HG02623 (cell line): ENCODE measurements around the gene TNFRSF17.
A peak's percentile ranks its signal among the peaks of the same experiment; 100 is the strongest.
"Not testable (repeated sequence)": the region's sequence is repeated elsewhere in the genome, so short reads cannot be mapped to it uniquely, and the experiment has no call there.

Source experiments
- ATAC-seq: cut with Tn5 transposase; IDR thresholded peaks from one replicate; pipeline ENCODE4 v1.9.1; 2021; ENCODE audit warnings: moderate library complexity; ENCODE audit not compliant: unreplicated experiment

Gene TNFRSF17

DNA sequence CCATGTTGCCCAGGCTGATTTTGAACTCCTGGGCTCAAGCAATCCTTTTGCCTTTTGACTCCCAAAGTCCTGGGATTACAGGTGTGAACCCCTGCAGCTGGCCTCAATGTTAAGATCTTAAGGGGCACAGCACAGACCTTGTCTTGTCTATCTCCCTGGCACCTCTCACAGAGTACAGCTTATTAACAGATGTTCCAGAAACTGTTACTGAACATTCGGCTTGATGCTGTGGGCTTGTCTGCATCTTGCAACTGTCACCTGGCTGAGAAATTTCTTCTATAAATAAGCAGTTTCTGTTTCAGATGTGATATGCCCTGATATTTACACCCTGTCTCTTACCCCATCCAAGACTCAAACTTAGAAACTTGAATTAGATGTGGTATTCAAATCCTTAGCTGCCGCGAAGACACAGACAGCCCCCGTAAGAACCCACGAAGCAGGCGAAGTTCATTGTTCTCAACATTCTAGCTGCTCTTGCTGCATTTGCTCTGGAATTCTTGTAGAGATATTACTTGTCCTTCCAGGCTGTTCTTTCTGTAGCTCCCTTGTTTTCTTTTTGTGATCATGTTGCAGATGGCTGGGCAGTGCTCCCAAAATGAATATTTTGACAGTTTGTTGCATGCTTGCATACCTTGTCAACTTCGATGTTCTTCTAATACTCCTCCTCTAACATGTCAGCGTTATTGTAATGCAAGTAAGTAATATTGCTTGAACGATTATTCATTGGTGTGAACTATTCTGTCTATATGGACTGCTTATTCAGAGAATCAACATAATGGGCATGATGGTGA lies at the start of gene TNFRSF17:
Gene TNFRSF17, plus strand, starts transcription at position 450 of the 791 bp plus-strand sequence. Its CDS starts 115 bp downstream, at position 565.
- ATAC-seq = peak; percentile 67

DNA sequence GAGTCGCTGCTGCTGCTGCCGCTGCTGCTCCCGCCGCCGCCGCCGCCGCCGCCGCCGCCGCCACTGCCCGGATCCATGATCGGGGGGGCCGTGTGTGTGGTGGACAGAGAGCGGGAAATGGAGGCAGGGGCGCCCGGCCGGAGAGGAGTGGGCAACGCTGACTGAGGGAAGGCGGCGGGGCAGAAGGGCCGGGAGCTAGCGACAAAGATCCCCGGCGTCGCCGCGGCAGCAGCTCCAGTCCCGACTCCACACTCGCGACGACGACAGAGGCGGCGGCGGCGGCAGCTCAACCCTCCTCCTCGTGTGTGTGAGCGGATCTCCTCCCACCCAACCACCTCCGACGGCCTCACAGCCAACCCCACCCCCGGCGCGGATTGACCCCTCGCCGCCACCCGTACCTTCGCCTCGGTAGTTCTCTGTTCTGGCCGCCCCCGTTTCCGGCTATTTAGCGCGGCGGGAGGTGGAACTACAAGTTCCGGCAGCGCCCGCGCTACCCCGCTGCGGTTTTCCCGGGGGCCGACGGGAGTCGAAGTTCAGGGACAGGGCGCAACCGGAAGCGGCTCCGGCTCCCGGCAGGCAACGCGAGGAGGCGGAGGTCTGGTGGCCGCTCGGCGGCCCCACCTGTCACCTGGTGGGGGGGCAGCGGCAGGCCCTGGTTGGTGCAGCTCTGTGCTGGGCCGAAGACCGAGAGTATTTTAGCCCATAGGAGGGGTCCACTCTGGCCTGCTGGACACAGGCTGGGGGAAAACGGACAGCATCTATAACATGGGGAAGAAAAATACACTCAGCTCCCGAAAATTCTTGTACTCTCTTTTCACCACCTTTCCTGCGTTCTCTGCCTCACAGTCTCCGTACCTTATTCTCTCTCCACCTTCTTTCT lies 49.1 kb upstream of the TNFRSF17 start, which contains the start of gene GSPT1:
Gene GSPT1, minus strand, starts transcription at position 313 of the 880 bp plus-strand sequence. Its CDS starts 236 bp downstream, at position 77.
- ATAC-seq = peak; percentile 77

DNA sequence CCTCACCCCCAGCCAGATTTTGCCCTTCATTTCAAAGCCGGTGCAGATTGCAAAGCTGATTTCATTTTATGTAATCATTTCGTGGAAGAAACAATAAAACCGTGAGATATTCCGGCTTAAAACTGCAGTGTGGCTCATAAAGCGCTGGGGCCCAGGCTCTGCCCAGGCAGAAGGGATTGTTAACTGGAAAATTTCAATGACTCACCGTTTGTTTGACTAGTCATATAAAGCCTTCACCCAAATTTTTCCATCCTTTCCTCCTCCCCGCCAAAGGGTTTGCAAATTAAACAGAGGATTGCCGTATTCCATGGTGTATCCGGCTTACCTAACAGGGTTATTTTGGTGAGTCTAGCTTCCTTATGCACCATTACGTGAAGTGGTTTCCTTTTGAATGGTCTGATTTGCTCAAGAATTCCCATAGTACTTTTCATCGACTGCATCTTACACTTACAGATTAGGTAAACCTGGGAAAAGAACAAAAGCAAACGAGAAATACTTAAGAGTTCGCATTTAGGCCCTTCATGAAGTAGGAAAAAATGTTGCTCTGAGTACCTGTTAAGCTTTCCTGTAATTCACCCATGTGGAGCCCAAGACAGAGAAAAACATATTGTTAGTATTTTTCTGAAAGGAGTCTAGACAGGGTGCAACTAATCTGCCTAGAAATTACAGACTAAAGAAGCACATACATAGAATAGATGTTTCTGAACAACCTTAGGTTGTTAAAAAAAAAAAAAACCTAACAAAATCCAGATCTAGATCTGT lies 48.3 kb upstream of the TNFRSF17 start:
- ATAC-seq = no peak

DNA sequence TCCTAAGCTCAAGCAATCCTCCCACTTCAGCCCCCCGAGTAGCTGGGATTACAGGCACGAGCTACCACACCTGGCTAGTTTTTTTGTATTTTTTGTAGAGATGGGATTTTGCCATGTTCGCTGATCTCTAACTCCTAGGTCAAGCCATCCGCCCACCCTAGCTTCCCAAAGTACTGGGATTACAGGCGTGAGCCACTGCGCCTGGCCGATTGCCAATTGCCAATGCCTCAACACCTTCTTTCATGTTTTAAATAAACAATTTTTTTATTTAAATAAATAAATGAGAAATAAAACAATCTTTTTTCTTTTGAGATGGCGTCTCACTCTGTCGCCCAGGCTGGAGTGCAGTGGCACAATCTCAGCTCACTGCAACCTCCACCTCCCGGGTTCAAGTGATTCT lies 41.0 kb upstream of the TNFRSF17 start:
- ATAC-seq = not testable (repeated sequence)

DNA sequence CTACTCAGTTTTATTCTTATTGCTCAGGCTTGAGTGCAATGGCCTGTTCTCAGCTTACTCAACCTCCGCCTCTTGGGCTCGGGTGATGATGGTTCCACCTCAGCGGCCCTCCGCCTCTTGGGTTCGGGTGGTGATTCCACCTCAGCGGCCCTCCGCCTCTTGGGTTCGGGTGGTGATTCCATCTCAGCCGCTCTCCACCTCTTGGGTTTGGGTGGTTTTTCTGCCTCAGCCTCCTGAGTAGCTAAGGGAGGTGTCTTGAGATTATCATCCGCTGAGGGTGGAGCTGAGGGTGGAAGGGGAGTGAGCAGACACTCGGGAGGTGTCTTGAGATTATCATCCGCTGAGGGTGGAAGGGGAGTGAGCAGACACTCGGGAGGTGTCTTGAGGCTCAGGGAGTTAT lies 37.7 kb upstream of the TNFRSF17 start:
- not testable (repeated sequence) for ATAC-seq

DNA sequence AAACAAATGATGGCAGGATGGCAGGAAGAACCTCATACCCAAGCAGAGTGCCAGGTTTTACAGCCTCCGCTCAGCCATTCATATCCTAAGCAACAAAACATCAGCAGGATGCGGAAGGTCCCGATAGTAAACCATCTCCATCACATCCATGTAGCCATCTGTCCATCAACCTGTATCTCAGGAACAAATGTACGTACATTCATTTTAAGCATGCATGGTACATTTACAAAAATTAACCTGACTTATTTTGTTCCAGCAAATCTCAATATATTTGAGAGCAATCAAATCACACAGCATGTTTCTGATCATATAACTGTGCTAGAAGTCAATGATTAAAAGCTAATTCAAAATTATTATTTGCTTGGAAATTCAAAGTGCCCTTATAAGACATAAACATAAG lies 23.1 kb upstream of the TNFRSF17 start, which contains the start of gene NPIPB2:
Gene NPIPB2, minus strand, starts transcription at position 101 of the 400 bp plus-strand sequence. Its CDS starts 0 bp downstream, at position 101.
- ATAC-seq = not testable (repeated sequence)

DNA sequence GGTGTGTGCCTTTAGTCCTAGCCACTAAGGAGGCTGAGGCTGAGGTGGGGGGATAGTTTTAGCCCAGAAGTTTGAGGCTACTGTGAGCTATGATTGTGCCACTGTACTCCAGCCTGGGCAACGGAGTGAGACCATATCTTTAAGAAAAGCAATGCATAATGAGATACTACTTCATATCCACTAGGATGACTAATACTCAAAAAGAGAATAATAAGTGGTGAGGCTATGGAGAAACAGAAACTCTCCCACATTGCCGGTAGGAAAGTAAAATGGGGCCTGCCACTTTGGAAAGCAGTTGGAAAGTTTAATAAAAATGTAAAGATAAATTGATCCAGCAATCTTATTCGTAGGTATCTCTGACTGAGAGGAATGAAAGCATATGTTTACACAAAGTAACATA lies 18.6 kb upstream of the TNFRSF17 start:
- ATAC-seq = no peak

DNA sequence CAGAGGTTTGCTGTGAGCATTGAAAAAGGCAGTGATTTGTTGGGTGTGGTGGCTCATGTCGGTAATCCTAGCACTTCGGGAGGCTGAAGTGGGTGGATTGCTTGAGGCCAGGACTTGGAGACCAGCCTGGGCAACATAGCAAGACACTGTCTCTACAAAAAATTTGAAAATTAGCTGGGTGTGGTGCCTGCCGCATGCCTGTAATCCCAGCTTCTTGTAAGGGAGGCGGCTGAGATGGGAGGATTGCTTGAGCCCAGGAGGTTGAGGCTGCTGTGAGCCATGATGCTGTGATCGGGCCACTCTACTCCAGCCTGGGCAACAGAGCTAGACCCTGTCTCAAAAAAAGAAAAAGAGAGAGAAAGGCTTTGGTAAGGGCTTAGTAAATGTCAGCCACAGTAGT lies 16.2 kb upstream of the TNFRSF17 start:
- ATAC-seq = no peak

DNA sequence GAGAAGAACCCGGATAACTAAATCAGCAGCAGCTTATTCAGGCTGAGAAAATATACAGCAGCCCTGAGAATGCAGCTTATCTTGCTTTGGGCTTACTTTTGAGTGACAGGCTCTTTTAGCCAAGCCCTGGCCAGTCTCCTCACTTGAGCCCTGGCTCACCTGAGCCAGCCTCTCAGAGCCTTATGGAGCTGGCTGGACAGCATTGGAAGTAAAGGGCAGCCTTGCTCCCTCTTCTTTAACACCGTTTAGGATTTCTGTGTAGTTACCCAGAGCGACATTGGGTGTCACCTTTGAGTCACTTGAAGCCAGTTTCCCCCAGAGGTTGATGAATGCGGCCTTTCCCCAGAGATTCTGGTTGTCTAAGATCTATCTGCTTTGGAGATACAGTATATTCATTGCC lies 15.5 kb upstream of the TNFRSF17 start:
- ATAC-seq = no peak

DNA sequence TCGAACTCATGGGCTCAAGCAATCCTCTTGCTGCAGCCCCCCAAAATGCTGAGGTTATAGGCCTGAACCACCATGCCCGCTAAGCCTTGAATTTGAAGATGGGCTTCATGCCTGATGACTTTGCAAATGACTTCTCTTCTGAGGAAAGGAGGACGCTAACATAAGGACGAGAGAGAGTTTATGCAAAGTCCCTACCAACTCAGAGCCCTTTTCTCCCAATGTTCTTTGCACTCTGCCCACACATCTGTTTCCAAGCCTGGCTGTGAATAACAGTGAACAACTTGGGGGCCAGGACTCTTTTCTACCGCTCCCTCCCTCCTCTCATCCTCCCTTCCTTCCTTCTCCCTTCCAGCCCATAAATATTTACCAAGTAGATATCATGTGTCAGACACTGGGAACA lies 14.6 kb upstream of the TNFRSF17 start:
- no peak for ATAC-seq

DNA sequence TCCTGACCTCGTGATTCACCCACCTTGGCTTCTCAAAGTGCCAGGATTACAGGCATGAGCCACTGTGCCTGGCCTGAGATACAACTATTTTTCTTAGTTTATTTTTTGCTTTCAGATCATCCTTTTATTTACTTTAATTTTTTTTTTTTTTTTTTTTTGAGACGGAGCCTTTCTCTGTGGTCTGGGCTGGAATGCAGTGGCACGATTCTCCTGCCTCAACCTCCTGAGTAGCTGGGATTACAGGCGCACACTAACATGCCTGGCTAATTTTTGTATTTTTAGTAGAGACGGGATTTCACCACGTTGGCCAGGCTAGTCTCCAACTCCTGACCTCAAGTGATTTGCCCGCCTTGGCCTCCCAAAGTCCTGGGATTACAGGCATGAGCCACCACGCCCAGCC lies 11.4 kb upstream of the TNFRSF17 start:
- ATAC-seq = not testable (repeated sequence)

DNA sequence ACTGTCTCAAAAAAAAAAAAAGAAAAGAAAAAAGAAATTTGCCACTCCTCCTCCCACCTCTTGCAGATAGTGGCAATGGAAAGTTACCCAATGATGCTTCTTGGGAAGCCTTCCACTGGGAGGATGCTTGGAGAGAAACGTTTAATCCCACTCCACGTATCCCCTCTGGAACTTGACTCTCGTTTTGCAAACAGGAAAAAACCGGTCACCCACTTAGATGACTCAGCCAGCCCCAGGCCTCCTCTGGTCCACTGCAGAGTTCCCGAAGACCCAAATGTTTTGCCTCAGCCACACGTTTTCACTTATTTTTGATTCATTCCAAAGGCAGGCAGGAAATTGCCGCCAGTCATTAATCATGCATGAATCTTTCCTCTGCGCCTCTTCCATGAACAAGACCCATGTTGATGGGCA lies 9.3 kb upstream of the TNFRSF17 start:
- no peak for ATAC-seq

DNA sequence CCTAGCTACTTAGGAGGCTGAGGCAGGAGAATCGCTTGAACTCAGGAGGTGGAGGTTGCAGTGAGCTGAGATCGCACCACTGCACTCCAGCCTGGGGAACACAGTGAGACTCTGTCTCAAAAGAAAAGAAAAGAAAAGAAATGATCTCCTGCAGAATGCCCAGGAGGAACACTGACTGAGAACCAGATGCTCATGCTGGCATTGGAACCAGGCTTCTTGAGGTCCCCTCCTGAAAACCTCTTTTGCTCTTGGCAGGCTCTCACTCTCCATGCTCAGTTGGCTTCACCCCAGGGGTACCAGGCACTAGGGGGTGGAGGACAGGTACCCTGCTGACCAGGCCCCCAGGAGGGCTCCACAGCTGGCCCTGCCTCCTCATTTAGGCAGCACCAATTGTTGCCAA lies 8.5 kb upstream of the TNFRSF17 start:
- no peak for ATAC-seq

DNA sequence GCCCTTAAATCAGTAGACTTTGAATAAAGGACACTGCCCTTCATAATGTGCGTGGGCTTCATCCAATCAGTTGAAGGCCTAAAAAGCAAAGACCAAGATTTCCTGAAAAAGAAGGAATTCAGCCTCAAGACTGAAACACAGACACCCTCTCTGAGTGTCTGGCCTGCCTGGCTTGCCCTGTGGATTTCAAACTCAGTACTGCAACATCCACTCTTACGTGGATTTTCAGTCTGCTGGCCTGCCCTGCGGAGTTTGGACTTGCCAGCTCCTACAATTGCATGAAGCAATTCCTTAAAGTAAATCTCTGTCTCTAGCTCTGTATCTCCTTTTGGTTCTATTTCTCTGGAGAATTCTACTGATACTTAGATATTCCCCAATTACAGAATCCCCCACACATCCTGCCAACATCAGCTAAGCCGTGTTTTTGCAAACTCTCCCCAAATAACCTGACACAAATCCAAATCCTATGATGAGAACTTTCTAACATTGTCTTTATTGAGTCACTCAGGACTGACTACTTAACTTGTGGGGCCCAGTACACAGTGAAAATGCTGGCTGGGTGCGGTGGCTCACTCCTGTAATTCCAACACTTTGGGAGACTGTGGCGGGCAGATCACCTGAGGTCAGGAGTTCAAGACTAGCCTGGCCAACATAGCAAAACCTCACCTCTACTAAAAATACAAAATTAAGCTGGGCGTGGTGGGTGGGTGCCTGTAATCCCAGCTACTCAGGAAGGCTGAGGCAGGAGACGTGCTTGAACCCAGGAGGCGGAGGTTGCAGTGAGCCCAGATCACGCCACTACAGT lies 7.2 kb upstream of the TNFRSF17 start:
- no peak for ATAC-seq

DNA sequence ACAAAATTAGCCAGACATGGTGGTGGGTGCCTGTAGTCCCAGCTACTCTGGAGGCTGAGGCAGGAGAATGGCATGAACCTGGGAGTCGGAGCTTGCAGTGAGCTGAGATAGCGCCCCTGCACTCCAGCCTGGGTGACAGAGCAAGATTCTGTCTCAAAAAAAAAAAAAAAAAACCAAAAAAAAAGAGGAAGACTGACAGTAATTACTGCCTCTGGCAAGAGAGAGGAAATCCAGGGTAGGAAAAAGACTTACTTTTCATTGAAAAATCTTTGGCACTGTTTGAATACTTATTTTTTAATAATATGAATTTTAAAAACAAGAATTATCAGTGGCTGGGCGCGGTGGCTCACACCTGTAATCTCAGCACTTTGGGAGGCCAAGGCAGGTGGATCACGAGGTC lies 2.6 kb upstream of the TNFRSF17 start:
- not testable (repeated sequence) for ATAC-seq

DNA sequence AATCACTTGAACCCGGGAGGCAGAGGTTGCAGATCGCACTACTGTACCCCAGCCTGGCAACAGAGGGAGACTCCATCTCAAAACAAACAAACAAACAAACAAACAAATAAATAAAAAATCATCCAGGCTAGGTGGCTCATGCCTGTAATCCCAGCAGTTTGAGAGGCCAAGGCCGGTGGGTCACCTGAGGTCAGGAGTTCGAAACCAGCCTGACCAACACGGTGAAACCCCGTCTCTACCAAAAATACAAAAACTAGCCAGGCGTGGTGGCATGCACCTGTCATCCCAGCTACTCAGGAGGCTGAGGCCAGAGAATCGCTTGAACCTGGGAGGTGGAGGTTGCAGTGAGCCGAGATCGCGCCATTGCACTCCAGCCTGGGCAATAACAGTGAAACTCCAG lies 2.0 kb upstream of the TNFRSF17 start:
- ATAC-seq = not testable (repeated sequence)

DNA sequence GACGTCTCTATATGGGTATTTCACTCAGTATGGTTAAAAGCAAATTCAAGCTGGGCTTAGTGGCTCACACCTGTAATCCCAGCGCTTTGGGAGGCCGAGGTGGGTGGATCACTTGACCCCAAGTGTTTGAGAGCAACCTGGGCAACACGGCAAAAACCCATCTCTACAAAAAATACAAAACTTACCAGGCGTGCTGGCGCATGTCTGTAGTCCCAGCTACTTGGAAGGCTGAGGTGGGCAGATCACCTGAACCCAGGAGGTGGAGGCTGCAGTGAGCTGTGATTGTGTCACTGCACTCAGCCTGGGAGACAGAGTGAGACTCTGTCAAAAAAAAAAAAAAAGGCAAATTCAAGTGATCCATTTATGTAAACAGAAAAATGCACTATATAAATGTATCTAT lies 1.3 kb upstream of the TNFRSF17 start:
- no peak for ATAC-seq

DNA sequence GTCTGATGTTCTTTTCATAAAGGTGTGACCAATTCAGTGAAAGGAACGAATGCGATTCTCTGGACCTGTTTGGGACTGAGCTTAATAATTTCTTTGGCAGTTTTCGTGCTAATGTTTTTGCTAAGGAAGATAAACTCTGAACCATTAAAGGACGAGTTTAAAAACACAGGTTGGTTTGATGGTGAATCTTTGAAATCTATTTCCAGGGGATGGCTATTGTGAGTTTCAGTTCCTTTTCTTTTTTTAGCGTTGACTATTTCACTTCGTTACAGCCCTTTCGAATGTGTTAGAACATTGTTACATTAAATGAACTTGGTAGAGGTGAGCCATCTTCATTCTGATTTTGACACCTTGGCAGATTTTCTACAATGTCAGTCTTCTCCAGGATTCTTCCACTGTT lies 1.2 kb downstream of the TNFRSF17 start:
- ATAC-seq = no peak

DNA sequence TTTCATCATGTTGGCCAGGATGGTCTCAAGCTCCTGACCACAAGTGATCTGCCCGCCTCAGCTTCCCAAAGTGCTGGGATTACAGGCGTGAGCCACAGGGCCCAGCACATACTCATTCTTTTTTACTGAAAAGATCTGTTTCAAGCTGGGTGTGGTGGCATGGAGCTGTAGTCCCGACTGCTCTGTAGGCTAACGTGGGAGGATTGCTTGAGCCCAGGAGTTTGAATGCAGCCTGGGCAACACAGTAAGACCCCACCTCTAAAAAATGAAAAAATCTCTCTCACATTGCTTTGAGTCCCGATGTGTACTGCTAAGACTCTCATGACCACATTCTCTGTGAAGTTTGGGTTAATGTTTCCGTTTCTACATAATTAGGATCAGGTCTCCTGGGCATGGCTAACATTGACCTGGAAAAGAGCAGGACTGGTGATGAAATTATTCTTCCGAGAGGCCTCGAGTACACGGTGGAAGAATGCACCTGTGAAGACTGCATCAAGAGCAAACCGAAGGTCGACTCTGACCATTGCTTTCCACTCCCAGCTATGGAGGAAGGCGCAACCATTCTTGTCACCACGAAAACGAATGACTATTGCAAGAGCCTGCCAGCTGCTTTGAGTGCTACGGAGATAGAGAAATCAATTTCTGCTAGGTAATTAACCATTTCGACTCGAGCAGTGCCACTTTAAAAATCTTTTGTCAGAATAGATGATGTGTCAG lies 2.3 kb downstream of the TNFRSF17 start:
- no peak for ATAC-seq
